ENCODE results near the gene CDKAL1.

DNA sequence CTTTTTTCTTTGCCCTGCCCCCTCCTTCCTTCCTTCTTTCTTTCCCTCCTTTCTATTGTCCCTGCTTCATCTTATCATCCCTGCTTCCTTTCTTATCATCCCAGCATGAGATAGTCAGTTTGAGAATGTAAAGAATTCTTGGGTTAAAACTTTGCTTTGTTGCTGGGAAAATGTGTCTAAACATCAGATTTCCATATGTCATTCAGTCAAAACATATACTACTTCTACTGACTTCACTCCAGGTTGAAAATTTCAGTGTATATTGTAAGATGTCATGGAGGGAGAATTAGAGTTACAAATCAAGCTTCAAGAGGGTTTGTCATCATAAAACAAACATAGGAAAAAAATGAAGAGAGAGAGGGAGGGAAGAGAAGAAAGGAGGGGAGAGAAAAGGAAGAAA, 700.9 kb downstream of the CDKAL1 start:
- TF ChIP-seq CTCF (IDR thresholded peaks at IDR 0.05; ENCODE audit: low read depth, low read length, missing input control), result no peak
- no peak for TF ChIP-seq REST (IDR thresholded peaks at IDR 0.05)
- TF ChIP-seq JUND (IDR thresholded peaks at IDR 0.05), result no peak
- no peak for TF ChIP-seq RXRA (IDR thresholded peaks at IDR 0.05)
- TF ChIP-seq TAF1 (conservative IDR thresholded peaks at IDR 0.05), result no peak
- TF ChIP-seq SP1 (IDR thresholded peaks at IDR 0.05), result no peak
- no peak for TF ChIP-seq EGR1 (IDR thresholded peaks at IDR 0.05; ENCODE audit: low read depth in 2 of 2)
- TF ChIP-seq YY1 (IDR thresholded peaks at IDR 0.05), result no peak
- no peak for TF ChIP-seq GABPA (IDR thresholded peaks at IDR 0.05 in 1 of 2, conservative IDR thresholded peaks at IDR 0.05 in 1 of 2)

Measured in liver (tissue), 3 donors.